GM12878 (cell line): ENCODE measurements around the gene CHPF2. TPM values are rescaled to one million over a fixed set of nuclear protein-coding genes. Genes with fewer than 3 reads are reported as not detected.

Experiments
- ATAC-seq: fragments of 200-7000 bp; cut with Tn5 transposase; 3 replicates; pipeline ENCODE4 v1.9.1; 2020; ENCODE audit warnings: mild to moderate bottlenecking, moderate library complexity
- BruUV-seq: library from RNA; stranded (reverse); fragments of 400-500 nt; replicated peaks from 2 replicates; lab custom pipeline; 2021; lab: Mats Ljungman, UMichigan
- CTCF ChIA-PET: fragments of 300-600 bp; sonication (Branson Sonifier 250); formaldehyde crosslinking; extraction: SDS; loops from one replicate; lab custom pipeline; 2021; ENCODE audit warnings: inconsistent platforms; lab: Yijun Ruan, JAX
- POLR2A ChIA-PET: fragments of 350-600 bp; formaldehyde crosslinking; extraction: SDS; loops from one replicate; lab custom pipeline; 2021; ENCODE audit warnings: inconsistent platforms; lab: Charles Lee
- RAD21 ChIA-PET: fragments of 300-600 bp; sonication (Branson Sonifier 250); formaldehyde crosslinking; loops from one replicate; lab custom pipeline; 2023; ENCODE audit warnings: antibody characterized with exemption; ENCODE audit not compliant: unreplicated experiment; lab: Charles Lee
- SMC1A ChIA-PET: fragments of 300-600 bp; sonication (Branson Sonifier 250); formaldehyde crosslinking; loops from one replicate; lab custom pipeline; 2023; ENCODE audit not compliant: unreplicated experiment, uncharacterized antibody; lab: Charles Lee
- DNase-seq: peaks from one replicate; pipeline ENCODE4 v3.0.0-alpha.2; 2011; ENCODE audit warnings: low read depth, low spot score
- FAIRE-seq: peaks from 3 replicates; lab custom pipeline; 2011; peaks lifted over from hg19 to GRCh38; lab: Jason Lieb, UNC
- H2AFZ ChIP-seq: 2 replicates; pipeline ENCODE4 v1.6.0; 2011; ENCODE audit warnings: low read depth, low read length, control low read depth; ENCODE audit not compliant: control insufficient read depth
- H3K27ac ChIP-seq: 2 replicates; pipeline ENCODE4 v1.5.1; 2011; ENCODE audit warnings: control low read depth; ENCODE audit not compliant: control insufficient read depth, insufficient read depth
- H3K27me3 ChIP-seq, 2 experiments: replicated peaks in 1 of 2; 2 replicates each; pipeline versions ENCODE4 v1.6.0 to v1.6.1; 2011; ENCODE audit warnings: low read length in 1 of 2; ENCODE audit not compliant: control insufficient read depth in 2 of 2, insufficient read depth in 2 of 2
- H3K36me3 ChIP-seq, 2 experiments: 2 replicates each; pipeline ENCODE4 v1.5.1; 2011; ENCODE audit warnings: low read length in 1 of 2; ENCODE audit not compliant: control insufficient read depth in 2 of 2, insufficient read depth in 2 of 2
- H3K4me1 ChIP-seq: 2 replicates; pipeline ENCODE4 v1.6.1; 2011; ENCODE audit warnings: mild to moderate bottlenecking, low read length, moderate library complexity, mixed read lengths; ENCODE audit not compliant: control insufficient read depth, insufficient read depth
- H3K4me2 ChIP-seq: 2 replicates; pipeline ENCODE4 v1.6.0; 2011; ENCODE audit warnings: control low read depth; ENCODE audit not compliant: control insufficient read depth, insufficient read depth
- H3K4me3 ChIP-seq: fragments of 200-600 bp; sonication (generic); 2 replicates; pipeline ENCODE4 v1.5.1; 2016
- H3K79me2 ChIP-seq: 2 replicates; pipeline ENCODE4 v1.6.0; 2011; ENCODE audit warnings: low read length; ENCODE audit not compliant: control insufficient read depth, insufficient read depth
- H3K9ac ChIP-seq: 2 replicates; pipeline ENCODE4 v1.8.0; 2011; ENCODE audit warnings: low read length, control low read depth, mixed read lengths; ENCODE audit not compliant: control insufficient read depth, insufficient read depth
- H3K9me3 ChIP-seq: replicated peaks from 3 replicates; pipeline ENCODE4 v1.5.1; 2011; ENCODE audit warnings: mild to moderate bottlenecking, low read length; ENCODE audit not compliant: control insufficient read depth, insufficient read depth
- H4K20me1 ChIP-seq: 2 replicates; pipeline ENCODE4 v1.6.0; 2011; ENCODE audit not compliant: control insufficient read depth, insufficient read depth
- BRCA1 ChIP-seq: IDR thresholded peaks from 2 replicates; pipeline ENCODE4 v1.6.1; 2011; ENCODE audit warnings: low read depth, low read length, improper control_type of control experiment
- CHD4 ChIP-seq: fragments of 200-600 bp; sonication (generic); IDR thresholded peaks from 2 replicates; pipeline ENCODE4 v1.6.1; 2016; ENCODE audit warnings: mild to moderate bottlenecking
- EGR1 ChIP-seq, 2 experiments: IDR thresholded peaks; 1 replicate in 1 of 2; 2 replicates in 1 of 2; pipeline ENCODE4 v1.6.1; 2011 to 2012; ENCODE audit warnings: low read depth in 2 of 2, low read length in 2 of 2, borderline replicate concordance in 1 of 2, mild to moderate bottlenecking in 1 of 2, moderate library complexity in 1 of 2
- HDAC2 ChIP-seq: fragments of 200-600 bp; sonication (generic); IDR thresholded peaks from 2 replicates; pipeline ENCODE4 v1.6.1; 2017
- HDAC6 ChIP-seq: fragments of 200-600 bp; sonication (generic); IDR thresholded peaks from one replicate; pipeline ENCODE4 v1.8.0; 2017; ENCODE audit warnings: antibody characterized with exemption; ENCODE audit not compliant: unreplicated experiment
- JUNB ChIP-seq: IDR thresholded peaks from 2 replicates; pipeline ENCODE4 v1.6.1; 2016; ENCODE audit warnings: antibody characterized with exemption, mild to moderate bottlenecking
- PAX8 ChIP-seq: fragments of 450-650 bp; IDR thresholded peaks from 2 replicates; pipeline ENCODE4 v1.6.1; 2017; ENCODE audit warnings: mild to moderate bottlenecking, moderate library complexity
- SKIL ChIP-seq: fragments of 450-650 bp; IDR thresholded peaks from 2 replicates; pipeline ENCODE4 v1.6.1; 2017; ENCODE audit warnings: mild to moderate bottlenecking, low read depth, inconsistent platforms; ENCODE audit not compliant: poor library complexity, severe bottlenecking
- ZSCAN29 ChIP-seq: fragments of 450-650 bp; IDR thresholded peaks from 2 replicates; pipeline ENCODE4 v1.6.1; 2017; ENCODE audit warnings: mild to moderate bottlenecking, moderate library complexity
- WGBS: methylation state at CpG from one replicate; pipeline ENCODE4 v1.1.6; 2016; ENCODE audit warnings: low lambda C conversion rate; ENCODE audit not compliant: insufficient replicate concordance, insufficient coverage; ENCODE audit errors: missing lambda C conversion rate; 5-methylcytosine and 5-hydroxymethylcytosine counted together
- in situ Hi-C: fragments of 300-500 bp; cut with MboI; formaldehyde crosslinking; loops from 9 replicates; pipeline ENCODE4 v1.14.3; 2018; ENCODE audit warnings: mixed read lengths
- intact Hi-C: fragments of 100-400 bp; cut with micrococcal nuclease; formaldehyde crosslinking; loops from one replicate; pipeline ENCODE4 v1.14.2; 2022; ENCODE audit not compliant: unreplicated experiment
- polyA plus RNA-seq, 11 experiments: library from polyadenylated mRNA; depleted of rRNA in 4 of 11; unstranded in 6 of 11; stranded (reverse) in 5 of 11; fragments of >200 nt; fragmentation: Nextera tagmentation in 4 of 11; fragmentation: Illumina TruSeq in 1 of 11; extraction: Ambion mirVana in 4 of 11; extraction: Trizol in 1 of 11; gene quantifications; 1 replicate in 1 of 11; 2 replicates in 10 of 11; pipeline versions ENCODE4 v1.2.1 to v1.2.3, GENCODE V29; 2011 to 2016; ENCODE audit warnings: inconsistent platforms in 2 of 11, missing spikeins in 2 of 11, low read depth in 1 of 11
- total RNA-seq, 4 experiments: library from RNA; depleted of rRNA in 3 of 4; stranded (reverse); fragments of >200 nt in 3 of 4; fragmentation: Illumina TruSeq in 1 of 4; extraction: Trizol in 1 of 4; gene quantifications; 2 replicates each; pipeline versions ENCODE4 v1.2.1 to v1.2.3, GENCODE V29; 2013 to 2021
- TF ChIP-seq, protein P1 (sequence below): fragments of 450-650 bp; formaldehyde crosslinking; IDR thresholded peaks from 2 replicates; pipeline ENCODE4 v1.4.0; 2022; ENCODE audit warnings: mild to moderate bottlenecking, moderate library complexity
- TF ChIP-seq, protein P2 (sequence below): fragments of 450-650 bp; conservative IDR thresholded peaks from 2 replicates; pipeline ENCODE4 v1.6.1; 2017; ENCODE audit warnings: mild to moderate bottlenecking, moderate library complexity
- TF ChIP-seq, protein P3 (sequence below): IDR thresholded peaks from 2 replicates; pipeline ENCODE4 v1.6.1; 2012; ENCODE audit warnings: improper control_type of control experiment, low read depth, low read length; ENCODE audit not compliant: insufficient replicate concordance

Gene CHPF2
- total and polyA plus RNA-seq, 10 of the 15 experiments (the other 5 are each of a cell fraction or from before 2014, with no cell fraction given): 0.23 to 33.1 (median 11.5) TPM

DNA sequence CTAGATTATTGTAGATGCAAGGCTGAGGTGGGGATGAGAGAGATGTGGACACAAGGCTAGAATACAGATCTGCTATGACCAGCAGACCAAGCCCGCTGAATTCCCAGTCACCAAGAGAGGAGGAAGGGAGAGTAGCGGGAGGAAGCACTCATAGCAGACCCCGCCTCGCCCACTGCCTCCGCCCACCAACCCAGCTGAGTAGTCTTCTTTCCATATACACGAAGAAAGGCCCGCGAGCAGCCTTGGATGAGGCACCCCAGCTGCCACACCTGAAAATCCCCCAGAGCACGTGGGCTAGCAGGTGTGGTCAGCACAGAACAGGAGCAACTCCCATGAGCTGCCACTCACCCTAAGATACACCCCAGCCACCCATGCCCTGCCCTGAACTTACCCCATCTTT is 14.1 kb upstream of the CHPF2 start:
- Histone ChIP-seq H4K20me1 (no peaks in the 10 kb centered on the region), H3K27ac (no peak overlapping the region), H3K4me1 (no peaks in the 10 kb centered on the region), H3K27me3 (no peaks in the 10 kb centered on the region), H3K79me2 (no peaks in the 10 kb centered on the region), H3K9ac (no peak overlapping the region), H3K9me3 (no peaks in the 10 kb centered on the region), H3K4me3 (no peak overlapping the region), H3K36me3 (peaks cover 32 to 33% of the 10 kb centered on the region in 2 experiments), H2AFZ (no peak overlapping the region), H3K4me2 (no peak overlapping the region)
- intact Hi-C loops (no loop called here), in situ Hi-C loops (no loop called here)
- DNase-seq (no peak), FAIRE-seq (no peak), ATAC-seq (no peak)
- BruUV-seq: no TSS peak
- ChIA-PET CTCF (interaction anchor here (2.3 kb wide), 2 partner anchors 9 to 26 kb away, joined by 6 to 11 read pairs; partner anchors contain the start of gene ABCF2), POLR2A (no interaction called here), RAD21 (no interaction called here), SMC1A (no interaction called here)
- WGBS: 88% methylated on average over 9 of the region's 9 CpGs
- TF ChIP-seq HDAC6: no peak
- no peak for TF ChIP-seq PAX8
- TF ChIP-seq, protein P1, sequence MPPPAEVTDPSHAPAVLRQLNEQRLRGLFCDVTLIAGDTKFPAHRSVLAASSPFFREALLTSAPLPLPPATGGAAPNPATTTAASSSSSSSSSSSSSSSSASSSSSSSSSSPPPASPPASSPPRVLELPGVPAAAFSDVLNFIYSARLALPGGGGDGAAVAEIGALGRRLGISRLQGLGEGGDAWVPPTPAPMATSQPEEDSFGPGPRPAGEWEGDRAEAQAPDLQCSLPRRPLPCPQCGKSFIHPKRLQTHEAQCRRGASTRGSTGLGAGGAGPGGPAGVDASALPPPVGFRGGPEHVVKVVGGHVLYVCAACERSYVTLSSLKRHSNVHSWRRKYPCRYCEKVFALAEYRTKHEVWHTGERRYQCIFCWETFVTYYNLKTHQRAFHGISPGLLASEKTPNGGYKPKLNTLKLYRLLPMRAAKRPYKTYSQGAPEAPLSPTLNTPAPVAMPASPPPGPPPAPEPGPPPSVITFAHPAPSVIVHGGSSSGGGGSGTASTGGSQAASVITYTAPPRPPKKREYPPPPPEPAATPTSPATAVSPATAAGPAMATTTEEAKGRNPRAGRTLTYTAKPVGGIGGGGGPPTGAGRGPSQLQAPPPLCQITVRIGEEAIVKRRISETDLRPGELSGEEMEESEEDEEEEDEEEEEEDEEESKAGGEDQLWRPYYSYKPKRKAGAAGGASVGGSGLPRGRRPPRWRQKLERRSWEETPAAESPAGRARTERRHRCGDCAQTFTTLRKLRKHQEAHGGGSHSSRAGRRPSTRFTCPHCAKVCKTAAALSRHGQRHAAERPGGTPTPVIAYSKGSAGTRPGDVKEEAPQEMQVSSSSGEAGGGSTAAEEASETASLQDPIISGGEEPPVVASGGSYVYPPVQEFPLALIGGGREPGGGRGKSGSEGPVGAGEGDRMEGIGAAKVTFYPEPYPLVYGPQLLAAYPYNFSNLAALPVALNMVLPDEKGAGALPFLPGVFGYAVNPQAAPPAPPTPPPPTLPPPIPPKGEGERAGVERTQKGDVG: no peak
- TF ChIP-seq JUNB: no peak
- TF ChIP-seq, protein P2, sequence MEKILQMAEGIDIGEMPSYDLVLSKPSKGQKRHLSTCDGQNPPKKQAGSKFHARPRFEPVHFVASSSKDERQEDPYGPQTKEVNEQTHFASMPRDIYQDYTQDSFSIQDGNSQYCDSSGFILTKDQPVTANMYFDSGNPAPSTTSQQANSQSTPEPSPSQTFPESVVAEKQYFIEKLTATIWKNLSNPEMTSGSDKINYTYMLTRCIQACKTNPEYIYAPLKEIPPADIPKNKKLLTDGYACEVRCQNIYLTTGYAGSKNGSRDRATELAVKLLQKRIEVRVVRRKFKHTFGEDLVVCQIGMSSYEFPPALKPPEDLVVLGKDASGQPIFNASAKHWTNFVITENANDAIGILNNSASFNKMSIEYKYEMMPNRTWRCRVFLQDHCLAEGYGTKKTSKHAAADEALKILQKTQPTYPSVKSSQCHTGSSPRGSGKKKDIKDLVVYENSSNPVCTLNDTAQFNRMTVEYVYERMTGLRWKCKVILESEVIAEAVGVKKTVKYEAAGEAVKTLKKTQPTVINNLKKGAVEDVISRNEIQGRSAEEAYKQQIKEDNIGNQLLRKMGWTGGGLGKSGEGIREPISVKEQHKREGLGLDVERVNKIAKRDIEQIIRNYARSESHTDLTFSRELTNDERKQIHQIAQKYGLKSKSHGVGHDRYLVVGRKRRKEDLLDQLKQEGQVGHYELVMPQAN: no peak
- no peak for TF ChIP-seq CHD4
- TF ChIP-seq EGR1 (IDR thresholded peaks at IDR 0.05; ENCODE audit: borderline replicate concordance in 1 of 2, low read depth in 2 of 2, low read length in 2 of 2): no peak
- no peak for TF ChIP-seq ZSCAN29
- TF ChIP-seq SKIL: no peak
- TF ChIP-seq, protein P3, sequence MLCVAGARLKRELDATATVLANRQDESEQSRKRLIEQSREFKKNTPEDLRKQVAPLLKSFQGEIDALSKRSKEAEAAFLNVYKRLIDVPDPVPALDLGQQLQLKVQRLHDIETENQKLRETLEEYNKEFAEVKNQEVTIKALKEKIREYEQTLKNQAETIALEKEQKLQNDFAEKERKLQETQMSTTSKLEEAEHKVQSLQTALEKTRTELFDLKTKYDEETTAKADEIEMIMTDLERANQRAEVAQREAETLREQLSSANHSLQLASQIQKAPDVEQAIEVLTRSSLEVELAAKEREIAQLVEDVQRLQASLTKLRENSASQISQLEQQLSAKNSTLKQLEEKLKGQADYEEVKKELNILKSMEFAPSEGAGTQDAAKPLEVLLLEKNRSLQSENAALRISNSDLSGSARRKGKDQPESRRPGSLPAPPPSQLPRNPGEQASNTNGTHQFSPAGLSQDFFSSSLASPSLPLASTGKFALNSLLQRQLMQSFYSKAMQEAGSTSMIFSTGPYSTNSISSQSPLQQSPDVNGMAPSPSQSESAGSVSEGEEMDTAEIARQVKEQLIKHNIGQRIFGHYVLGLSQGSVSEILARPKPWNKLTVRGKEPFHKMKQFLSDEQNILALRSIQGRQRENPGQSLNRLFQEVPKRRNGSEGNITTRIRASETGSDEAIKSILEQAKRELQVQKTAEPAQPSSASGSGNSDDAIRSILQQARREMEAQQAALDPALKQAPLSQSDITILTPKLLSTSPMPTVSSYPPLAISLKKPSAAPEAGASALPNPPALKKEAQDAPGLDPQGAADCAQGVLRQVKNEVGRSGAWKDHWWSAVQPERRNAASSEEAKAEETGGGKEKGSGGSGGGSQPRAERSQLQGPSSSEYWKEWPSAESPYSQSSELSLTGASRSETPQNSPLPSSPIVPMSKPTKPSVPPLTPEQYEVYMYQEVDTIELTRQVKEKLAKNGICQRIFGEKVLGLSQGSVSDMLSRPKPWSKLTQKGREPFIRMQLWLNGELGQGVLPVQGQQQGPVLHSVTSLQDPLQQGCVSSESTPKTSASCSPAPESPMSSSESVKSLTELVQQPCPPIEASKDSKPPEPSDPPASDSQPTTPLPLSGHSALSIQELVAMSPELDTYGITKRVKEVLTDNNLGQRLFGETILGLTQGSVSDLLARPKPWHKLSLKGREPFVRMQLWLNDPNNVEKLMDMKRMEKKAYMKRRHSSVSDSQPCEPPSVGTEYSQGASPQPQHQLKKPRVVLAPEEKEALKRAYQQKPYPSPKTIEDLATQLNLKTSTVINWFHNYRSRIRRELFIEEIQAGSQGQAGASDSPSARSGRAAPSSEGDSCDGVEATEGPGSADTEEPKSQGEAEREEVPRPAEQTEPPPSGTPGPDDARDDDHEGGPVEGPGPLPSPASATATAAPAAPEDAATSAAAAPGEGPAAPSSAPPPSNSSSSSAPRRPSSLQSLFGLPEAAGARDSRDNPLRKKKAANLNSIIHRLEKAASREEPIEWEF: no peak
- TF ChIP-seq BRCA1: no peak
- TF ChIP-seq HDAC2: no peak
